ENCODE measurements around the gene CDKN2D. TPM values are rescaled to one million over a fixed set of nuclear protein-coding genes. Genes with fewer than 3 reads are reported as not detected.

CDKN2D gene
- total and polyA plus RNA-seq, 2 of the 13 experiments (the other 11 are each of a cell fraction or from before 2014, with no cell fraction given) = 5.4 to 8.6 TPM

GRCh38 chr19:10568826-10569651 is at the start of gene CDKN2D (continued):
- TF ChIP-seq ZBTB1 (CRISPR knock-in tag; IDR thresholded peaks at IDR 0.05; ENCODE audit: borderline replicate concordance) = no peak
- peak; percentile 96 for TF ChIP-seq CC2D1A (CRISPR knock-in tag; IDR thresholded peaks at IDR 0.05)
- TF ChIP-seq RARG (CRISPR knock-in tag; IDR thresholded peaks at IDR 0.05; ENCODE audit: low read depth) = no peak
- TF ChIP-seq ARID2 (CRISPR knock-in tag; IDR thresholded peaks at IDR 0.05; ENCODE audit: borderline replicate concordance) = peak; percentile 89; the same call in 1 of the 2 replicates
- TF ChIP-seq HOXA5 (CRISPR knock-in tag; IDR thresholded peaks at IDR 0.05) = peak; percentile 60; the same call in 1 of the 2 replicates
- no peak for TF ChIP-seq HHEX (CRISPR knock-in tag; IDR thresholded peaks at IDR 0.05)
- no peak for TF ChIP-seq ZNF576 (CRISPR knock-in tag; IDR thresholded peaks at IDR 0.05)
- no peak for TF ChIP-seq SMC3 (IDR thresholded peaks at IDR 0.05; ENCODE audit: low read length)
- no peak for TF ChIP-seq AHR (CRISPR knock-in tag; IDR thresholded peaks at IDR 0.05)
- no peak for TF ChIP-seq DDIT3 (CRISPR knock-in tag; IDR thresholded peaks at IDR 0.05)
- no peak for TF ChIP-seq SYNCRIP (IDR thresholded peaks at IDR 0.05; ENCODE audit: insufficient read depth, low read depth, low read length)
- no peak for TF ChIP-seq SMARCC2 (IDR thresholded peaks at IDR 0.05)
- TF ChIP-seq, protein P1, sequence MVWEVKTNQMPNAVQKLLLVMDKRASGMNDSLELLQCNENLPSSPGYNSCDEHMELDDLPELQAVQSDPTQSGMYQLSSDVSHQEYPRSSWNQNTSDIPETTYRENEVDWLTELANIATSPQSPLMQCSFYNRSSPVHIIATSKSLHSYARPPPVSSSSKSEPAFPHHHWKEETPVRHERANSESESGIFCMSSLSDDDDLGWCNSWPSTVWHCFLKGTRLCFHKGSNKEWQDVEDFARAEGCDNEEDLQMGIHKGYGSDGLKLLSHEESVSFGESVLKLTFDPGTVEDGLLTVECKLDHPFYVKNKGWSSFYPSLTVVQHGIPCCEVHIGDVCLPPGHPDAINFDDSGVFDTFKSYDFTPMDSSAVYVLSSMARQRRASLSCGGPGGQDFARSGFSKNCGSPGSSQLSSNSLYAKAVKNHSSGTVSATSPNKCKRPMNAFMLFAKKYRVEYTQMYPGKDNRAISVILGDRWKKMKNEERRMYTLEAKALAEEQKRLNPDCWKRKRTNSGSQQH (CRISPR knock-in tag; IDR thresholded peaks at IDR 0.05; ENCODE audit: low read depth) = peak; percentile 100
- peak; percentile 71; the same call in 1 of the 2 replicates for TF ChIP-seq ZNF749 (CRISPR knock-in tag; IDR thresholded peaks at IDR 0.05; ENCODE audit: borderline replicate concordance)
- TF ChIP-seq ZNF12 (CRISPR knock-in tag; IDR thresholded peaks at IDR 0.05) = no peak
- no peak for TF ChIP-seq SMARCE1 (IDR thresholded peaks at IDR 0.05; ENCODE audit: borderline replicate concordance)
- TF ChIP-seq HNRNPL (IDR thresholded peaks at IDR 0.05; ENCODE audit: low read depth, low read length) = peak; percentile 69; the same call in 1 of the 2 replicates
- TF ChIP-seq ZNF549 (CRISPR knock-in tag; IDR thresholded peaks at IDR 0.05) = no peak
- no peak for TF ChIP-seq ARNT (IDR thresholded peaks at IDR 0.05)
- TF ChIP-seq, protein P2, sequence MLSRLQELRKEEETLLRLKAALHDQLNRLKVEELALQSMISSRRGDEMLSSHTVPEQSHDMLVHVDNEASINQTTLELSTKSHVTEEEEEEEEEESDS (CRISPR knock-in tag; IDR thresholded peaks at IDR 0.05; ENCODE audit: borderline replicate concordance) = 0 out of 2 replicates have a peak, but pooled peaks have one; percentile 81
- TF ChIP-seq ZNF670 (CRISPR knock-in tag; IDR thresholded peaks at IDR 0.05; ENCODE audit: borderline replicate concordance) = peak; percentile 70; the same call in 1 of the 2 replicates
- no peak for TF ChIP-seq MEIS1 (CRISPR knock-in tag; IDR thresholded peaks at IDR 0.05; ENCODE audit: borderline replicate concordance)
- TF ChIP-seq, protein P3, sequence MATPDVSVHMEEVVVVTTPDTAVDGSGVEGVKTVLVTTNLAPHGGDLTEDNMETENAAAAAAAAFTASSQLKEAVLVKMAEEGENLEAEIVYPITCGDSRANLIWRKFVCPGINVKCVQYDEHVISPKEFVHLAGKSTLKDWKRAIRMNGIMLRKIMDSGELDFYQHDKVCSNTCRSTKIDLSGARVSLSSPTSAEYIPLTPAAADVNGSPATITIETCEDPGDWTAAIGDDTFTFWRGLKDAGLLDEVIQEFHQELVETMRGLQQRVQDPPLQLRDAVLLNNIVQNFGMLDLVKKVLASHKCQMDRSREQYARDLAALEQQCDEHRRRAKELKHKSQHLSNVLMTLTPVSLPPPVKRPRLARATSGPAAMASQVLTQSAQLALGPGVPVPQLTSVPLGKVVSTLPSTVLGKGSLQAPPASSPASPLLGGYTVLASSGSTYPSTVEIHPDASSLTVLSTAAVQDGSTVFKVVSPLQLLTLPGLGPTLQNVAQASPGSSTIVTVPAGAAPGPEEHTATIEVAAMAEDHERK (CRISPR knock-in tag; IDR thresholded peaks at IDR 0.05; ENCODE audit: low read depth) = peak; percentile 96
- TF ChIP-seq ZNF350 (CRISPR knock-in tag; IDR thresholded peaks at IDR 0.05; ENCODE audit: borderline replicate concordance, low read depth) = peak; percentile 73
- TF ChIP-seq ZNF773 (CRISPR knock-in tag; IDR thresholded peaks at IDR 0.05; ENCODE audit: borderline replicate concordance) = no peak

Data from HepG2 (cell line).